ENCODE results near the gene DHX58.

Gene DHX58

DNA sequence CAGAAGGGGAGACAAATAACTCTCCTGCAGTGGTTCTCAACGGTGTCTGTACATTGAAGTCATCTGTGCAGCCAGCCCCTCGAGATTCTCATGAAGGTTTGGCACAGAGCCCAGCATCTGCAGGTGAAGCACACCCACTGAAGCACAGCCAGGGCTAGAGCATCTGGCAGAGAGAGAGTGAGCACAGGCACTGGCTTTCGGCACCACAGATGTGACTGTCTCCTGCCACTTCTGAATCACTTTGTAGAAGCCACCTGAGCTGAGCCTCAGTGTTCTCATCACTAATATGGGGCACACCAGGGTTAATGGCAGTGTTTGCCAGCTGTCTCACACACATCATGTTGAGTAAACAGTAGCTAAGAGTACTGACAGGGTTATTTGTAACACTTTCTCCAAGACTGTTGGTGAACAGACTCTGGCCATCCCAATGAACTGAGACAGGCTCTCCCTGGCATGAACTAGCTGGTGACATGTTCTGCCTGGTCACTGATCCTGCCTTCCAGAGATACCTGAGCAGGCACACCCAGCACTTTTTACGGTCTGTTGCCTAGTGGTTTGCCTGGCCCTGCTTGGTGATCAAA lies 21.0 kb upstream of the DHX58 start:
- H3K36me3 ChIP-seq (ENCODE audit: control insufficient read depth in 2 of 2, insufficient read depth in 1 of 2, low read length in 2 of 2), result peaks cover 13 to 62% of the 10 kb centered on the region in 2 experiments; a peak in 2 of 3 replicates
- H3K27ac ChIP-seq (ENCODE audit: extremely low read depth, low read depth, low read length), result peak overlapping the region; percentile 13
- H3K4me3 ChIP-seq (ENCODE audit: low read depth, low read length), result no peak overlapping the region
- H3K4me1 ChIP-seq (ENCODE audit: control insufficient read depth, insufficient read depth, low read length), result peaks cover 28% of the 10 kb centered on the region
- ChIA-PET CTCF (interaction anchor here (1.3 to 2.7 kb wide), 6 partner anchors 13 to 394 kb away, joined by 3 to 9 read pairs (median 4); partner anchors contain the start of gene KAT2A), POLR2A (interaction anchor here (1.0 to 1.3 kb wide), 3 partner anchors 12 to 46 kb away, joined by 3 to 5 read pairs (median 5); partner anchors contain the start of genes KAT2A and RAB5C)
- no peaks in the 10 kb centered on the region for H3K9me3 ChIP-seq (ENCODE audit: control insufficient read depth, insufficient read depth, low read depth, low read length)
- TF ChIP-seq TCF7L2 (IDR thresholded peaks at IDR 0.05; ENCODE audit: borderline replicate concordance, low read depth, low read length) (no peak), ZBTB8A (tag by site-specific recombination; IDR thresholded peaks at IDR 0.05) (no peak), ZNF488 (tag by site-specific recombination; IDR thresholded peaks at IDR 0.05) (no peak), ZBTB20 (tag by site-specific recombination; IDR thresholded peaks at IDR 0.05) (no peak), ZNF2 (tag by site-specific recombination; IDR thresholded peaks at IDR 0.05) (no peak), ZNF266 (tag by site-specific recombination; IDR thresholded peaks at IDR 0.05; ENCODE audit: low read depth) (no peak), GLIS2 (tag by site-specific recombination; IDR thresholded peaks at IDR 0.05) (no peak), INSM2 (tag by site-specific recombination; IDR thresholded peaks at IDR 0.05) (no peak), HOXD13 (CRISPR knock-in tag; IDR thresholded peaks at IDR 0.05; ENCODE audit: borderline replicate concordance) (no peak), ZNF350 (tag by site-specific recombination; IDR thresholded peaks at IDR 0.05) (no peak), ZSCAN30 (tag by site-specific recombination; IDR thresholded peaks at IDR 0.05) (no peak), SP7 (tag by site-specific recombination; IDR thresholded peaks at IDR 0.05) (peak; percentile 33; the same call in 1 of the 2 replicates), ZIC2 (tag by site-specific recombination; IDR thresholded peaks at IDR 0.05) (peak; percentile 27; the same call in 1 of the 2 replicates), HOXC10 (CRISPR knock-in tag; IDR thresholded peaks at IDR 0.05) (no peak), ZNF623 (tag by site-specific recombination; IDR thresholded peaks at IDR 0.05) (no peak), ZNF19 (tag by site-specific recombination; IDR thresholded peaks at IDR 0.05; ENCODE audit: low read depth) (no peak), ZNF48 (tag by site-specific recombination; IDR thresholded peaks at IDR 0.05) (no peak), ZBTB17 (tag by site-specific recombination; IDR thresholded peaks at IDR 0.05) (peak; percentile 70; the same call in 1 of the 2 replicates), SETDB1 (IDR thresholded peaks at IDR 0.05; ENCODE audit: insufficient read length, low read length) (no peak), ZNF324 (tag by site-specific recombination; IDR thresholded peaks at IDR 0.05) (0 out of 2 replicates have a peak, but pooled peaks have one; percentile 10), ZBTB48 (tag by site-specific recombination; IDR thresholded peaks at IDR 0.05) (no peak), ZNF37A (tag by site-specific recombination; IDR thresholded peaks at IDR 0.05) (no peak), ZNF404 (tag by site-specific recombination; IDR thresholded peaks at IDR 0.05) (no peak), ZNF175 (tag by site-specific recombination; IDR thresholded peaks at IDR 0.05) (no peak), YY1 (tag by site-specific recombination; IDR thresholded peaks at IDR 0.05) (no peak), ZNF561 (tag by site-specific recombination; IDR thresholded peaks at IDR 0.05; ENCODE audit: borderline replicate concordance) (no peak), ELK4 (IDR thresholded peaks at IDR 0.05; ENCODE audit: borderline replicate concordance, low read depth, low read length) (no peak), KLF9 (tag by site-specific recombination; IDR thresholded peaks at IDR 0.05; ENCODE audit: low read depth) (peak; percentile 49; the same call in 1 of the 2 replicates), ZNF677 (tag by site-specific recombination; IDR thresholded peaks at IDR 0.05) (no peak)
- TF ChIP-seq, protein P1, sequence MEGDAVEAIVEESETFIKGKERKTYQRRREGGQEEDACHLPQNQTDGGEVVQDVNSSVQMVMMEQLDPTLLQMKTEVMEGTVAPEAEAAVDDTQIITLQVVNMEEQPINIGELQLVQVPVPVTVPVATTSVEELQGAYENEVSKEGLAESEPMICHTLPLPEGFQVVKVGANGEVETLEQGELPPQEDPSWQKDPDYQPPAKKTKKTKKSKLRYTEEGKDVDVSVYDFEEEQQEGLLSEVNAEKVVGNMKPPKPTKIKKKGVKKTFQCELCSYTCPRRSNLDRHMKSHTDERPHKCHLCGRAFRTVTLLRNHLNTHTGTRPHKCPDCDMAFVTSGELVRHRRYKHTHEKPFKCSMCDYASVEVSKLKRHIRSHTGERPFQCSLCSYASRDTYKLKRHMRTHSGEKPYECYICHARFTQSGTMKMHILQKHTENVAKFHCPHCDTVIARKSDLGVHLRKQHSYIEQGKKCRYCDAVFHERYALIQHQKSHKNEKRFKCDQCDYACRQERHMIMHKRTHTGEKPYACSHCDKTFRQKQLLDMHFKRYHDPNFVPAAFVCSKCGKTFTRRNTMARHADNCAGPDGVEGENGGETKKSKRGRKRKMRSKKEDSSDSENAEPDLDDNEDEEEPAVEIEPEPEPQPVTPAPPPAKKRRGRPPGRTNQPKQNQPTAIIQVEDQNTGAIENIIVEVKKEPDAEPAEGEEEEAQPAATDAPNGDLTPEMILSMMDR (tag by site-specific recombination; IDR thresholded peaks at IDR 0.05), result no peak
- TF ChIP-seq, protein P2, sequence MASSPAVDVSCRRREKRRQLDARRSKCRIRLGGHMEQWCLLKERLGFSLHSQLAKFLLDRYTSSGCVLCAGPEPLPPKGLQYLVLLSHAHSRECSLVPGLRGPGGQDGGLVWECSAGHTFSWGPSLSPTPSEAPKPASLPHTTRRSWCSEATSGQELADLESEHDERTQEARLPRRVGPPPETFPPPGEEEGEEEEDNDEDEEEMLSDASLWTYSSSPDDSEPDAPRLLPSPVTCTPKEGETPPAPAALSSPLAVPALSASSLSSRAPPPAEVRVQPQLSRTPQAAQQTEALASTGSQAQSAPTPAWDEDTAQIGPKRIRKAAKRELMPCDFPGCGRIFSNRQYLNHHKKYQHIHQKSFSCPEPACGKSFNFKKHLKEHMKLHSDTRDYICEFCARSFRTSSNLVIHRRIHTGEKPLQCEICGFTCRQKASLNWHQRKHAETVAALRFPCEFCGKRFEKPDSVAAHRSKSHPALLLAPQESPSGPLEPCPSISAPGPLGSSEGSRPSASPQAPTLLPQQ (tag by site-specific recombination; IDR thresholded peaks at IDR 0.05), result no peak
- TF ChIP-seq, protein P3, sequence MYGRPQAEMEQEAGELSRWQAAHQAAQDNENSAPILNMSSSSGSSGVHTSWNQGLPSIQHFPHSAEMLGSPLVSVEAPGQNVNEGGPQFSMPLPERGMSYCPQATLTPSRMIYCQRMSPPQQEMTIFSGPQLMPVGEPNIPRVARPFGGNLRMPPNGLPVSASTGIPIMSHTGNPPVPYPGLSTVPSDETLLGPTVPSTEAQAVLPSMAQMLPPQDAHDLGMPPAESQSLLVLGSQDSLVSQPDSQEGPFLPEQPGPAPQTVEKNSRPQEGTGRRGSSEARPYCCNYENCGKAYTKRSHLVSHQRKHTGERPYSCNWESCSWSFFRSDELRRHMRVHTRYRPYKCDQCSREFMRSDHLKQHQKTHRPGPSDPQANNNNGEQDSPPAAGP (tag by site-specific recombination; IDR thresholded peaks at IDR 0.05), result no peak
